Suprapubic skin (tissue), 4 donors: ENCODE measurements around the gene GSK3A.

ENCODE experiments used
- POLR2A ChIP-seq, 2 donors: fragments of 450-650 bp; IDR thresholded peaks; one replicate each; pipeline ENCODE4 v1.6.1; 2017; ENCODE audit warnings: antibody characterized with exemption in 2 of 2, mild to moderate bottlenecking in 2 of 2, moderate library complexity in 2 of 2
- POLR2AphosphoS5 ChIP-seq, 3 donors: sonication (generic); formaldehyde crosslinking; IDR thresholded peaks; one replicate each; pipeline ENCODE4 v1.6.1; 2017; ENCODE audit warnings: antibody characterized with exemption in 3 of 3
- TF ChIP-seq, protein P1 (sequence below), 2 donors: fragments of 200-600 bp in 1 of 2; fragments of 450-650 bp in 1 of 2; sonication (generic) in 1 of 2; IDR thresholded peaks; one replicate each; pipeline ENCODE4 v1.5.1; 2016 to 2019; ENCODE audit warnings: antibody characterized with exemption in 2 of 2, mild to moderate bottlenecking in 1 of 2, moderate library complexity in 1 of 2

DNA sequence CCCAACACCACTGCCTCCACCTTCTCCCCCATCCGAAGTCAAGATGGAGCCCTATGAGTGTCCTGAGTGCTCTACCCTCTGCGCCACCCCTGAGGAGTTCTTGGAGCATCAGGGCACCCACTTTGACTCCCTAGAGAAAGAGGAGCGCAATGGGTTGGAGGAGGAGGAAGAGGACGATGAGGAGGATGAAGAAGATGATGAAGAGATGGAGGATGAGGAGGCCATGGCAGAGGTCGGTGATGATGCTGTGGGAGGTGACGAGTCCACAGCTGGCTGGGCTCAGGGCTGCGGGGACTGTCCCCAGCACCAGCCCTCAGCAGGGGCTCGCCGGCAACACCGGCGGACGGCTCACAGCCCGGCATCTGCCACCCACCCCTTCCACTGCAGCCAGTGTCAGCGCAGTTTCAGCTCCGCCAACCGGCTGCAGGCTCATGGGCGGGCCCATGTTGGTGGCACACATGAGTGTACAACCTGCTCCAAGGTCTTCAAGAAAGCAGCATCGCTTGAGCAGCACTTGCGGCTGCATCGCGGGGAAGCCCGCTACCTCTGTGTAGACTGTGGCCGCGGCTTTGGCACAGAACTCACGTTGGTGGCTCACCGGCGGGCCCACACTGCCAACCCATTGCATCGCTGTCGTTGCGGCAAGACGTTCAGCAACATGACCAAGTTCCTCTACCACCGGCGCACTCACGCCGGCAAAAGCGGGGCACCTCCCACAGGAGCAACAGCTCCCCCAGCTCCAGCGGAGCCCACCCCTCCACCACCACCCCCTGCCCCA lies 17.3 kb downstream of the GSK3A start:
- no peak for TF ChIP-seq POLR2AphosphoS5 (IDR thresholded peaks at IDR 0.05)
- TF ChIP-seq, protein P1, sequence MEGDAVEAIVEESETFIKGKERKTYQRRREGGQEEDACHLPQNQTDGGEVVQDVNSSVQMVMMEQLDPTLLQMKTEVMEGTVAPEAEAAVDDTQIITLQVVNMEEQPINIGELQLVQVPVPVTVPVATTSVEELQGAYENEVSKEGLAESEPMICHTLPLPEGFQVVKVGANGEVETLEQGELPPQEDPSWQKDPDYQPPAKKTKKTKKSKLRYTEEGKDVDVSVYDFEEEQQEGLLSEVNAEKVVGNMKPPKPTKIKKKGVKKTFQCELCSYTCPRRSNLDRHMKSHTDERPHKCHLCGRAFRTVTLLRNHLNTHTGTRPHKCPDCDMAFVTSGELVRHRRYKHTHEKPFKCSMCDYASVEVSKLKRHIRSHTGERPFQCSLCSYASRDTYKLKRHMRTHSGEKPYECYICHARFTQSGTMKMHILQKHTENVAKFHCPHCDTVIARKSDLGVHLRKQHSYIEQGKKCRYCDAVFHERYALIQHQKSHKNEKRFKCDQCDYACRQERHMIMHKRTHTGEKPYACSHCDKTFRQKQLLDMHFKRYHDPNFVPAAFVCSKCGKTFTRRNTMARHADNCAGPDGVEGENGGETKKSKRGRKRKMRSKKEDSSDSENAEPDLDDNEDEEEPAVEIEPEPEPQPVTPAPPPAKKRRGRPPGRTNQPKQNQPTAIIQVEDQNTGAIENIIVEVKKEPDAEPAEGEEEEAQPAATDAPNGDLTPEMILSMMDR (IDR thresholded peaks at IDR 0.05), result no peak
- no peak for TF ChIP-seq POLR2A (IDR thresholded peaks at IDR 0.05)
